GM12878 (cell line): ENCODE results near the gene SAYSD1. TPM values are rescaled to one million over a fixed set of nuclear protein-coding genes. Genes with fewer than 3 reads are reported as not detected.

Experiments used
- ATAC-seq: fragments of 200-7000 bp; cut with Tn5 transposase; 3 replicates; pipeline ENCODE4 v1.9.1; 2020; ENCODE audit warnings: mild to moderate bottlenecking, moderate library complexity
- BruUV-seq: library from RNA; stranded (reverse); fragments of 400-500 nt; replicated peaks from 2 replicates; lab custom pipeline; 2021; lab: Mats Ljungman, UMichigan
- CTCF ChIA-PET: fragments of 300-600 bp; sonication (Branson Sonifier 250); formaldehyde crosslinking; extraction: SDS; loops from one replicate; lab custom pipeline; 2021; ENCODE audit warnings: inconsistent platforms; lab: Yijun Ruan, JAX
- POLR2A ChIA-PET: fragments of 350-600 bp; formaldehyde crosslinking; extraction: SDS; loops from one replicate; lab custom pipeline; 2021; ENCODE audit warnings: inconsistent platforms; lab: Charles Lee
- RAD21 ChIA-PET: fragments of 300-600 bp; sonication (Branson Sonifier 250); formaldehyde crosslinking; loops from one replicate; lab custom pipeline; 2023; ENCODE audit warnings: antibody characterized with exemption; ENCODE audit not compliant: unreplicated experiment; lab: Charles Lee
- SMC1A ChIA-PET: fragments of 300-600 bp; sonication (Branson Sonifier 250); formaldehyde crosslinking; loops from one replicate; lab custom pipeline; 2023; ENCODE audit not compliant: unreplicated experiment, uncharacterized antibody; lab: Charles Lee
- DNase-seq: peaks from one replicate; pipeline ENCODE4 v3.0.0-alpha.2; 2011; ENCODE audit warnings: low read depth, low spot score
- FAIRE-seq: peaks from 3 replicates; lab custom pipeline; 2011; peaks lifted over from hg19 to GRCh38; lab: Jason Lieb, UNC
- H2AFZ ChIP-seq: 2 replicates; pipeline ENCODE4 v1.6.0; 2011; ENCODE audit warnings: low read depth, low read length, control low read depth; ENCODE audit not compliant: control insufficient read depth
- H3K27ac ChIP-seq: 2 replicates; pipeline ENCODE4 v1.5.1; 2011; ENCODE audit warnings: control low read depth; ENCODE audit not compliant: control insufficient read depth, insufficient read depth
- H3K27me3 ChIP-seq, 2 experiments: replicated peaks in 1 of 2; 2 replicates each; pipeline versions ENCODE4 v1.6.0 to v1.6.1; 2011; ENCODE audit warnings: low read length in 1 of 2; ENCODE audit not compliant: control insufficient read depth in 2 of 2, insufficient read depth in 2 of 2
- H3K36me3 ChIP-seq, 2 experiments: 2 replicates each; pipeline ENCODE4 v1.5.1; 2011; ENCODE audit warnings: low read length in 1 of 2; ENCODE audit not compliant: control insufficient read depth in 2 of 2, insufficient read depth in 2 of 2
- H3K4me1 ChIP-seq: 2 replicates; pipeline ENCODE4 v1.6.1; 2011; ENCODE audit warnings: mild to moderate bottlenecking, low read length, moderate library complexity, mixed read lengths; ENCODE audit not compliant: control insufficient read depth, insufficient read depth
- H3K4me2 ChIP-seq: 2 replicates; pipeline ENCODE4 v1.6.0; 2011; ENCODE audit warnings: control low read depth; ENCODE audit not compliant: control insufficient read depth, insufficient read depth
- H3K4me3 ChIP-seq: fragments of 200-600 bp; sonication (generic); 2 replicates; pipeline ENCODE4 v1.5.1; 2016
- H3K79me2 ChIP-seq: 2 replicates; pipeline ENCODE4 v1.6.0; 2011; ENCODE audit warnings: low read length; ENCODE audit not compliant: control insufficient read depth, insufficient read depth
- H3K9ac ChIP-seq: 2 replicates; pipeline ENCODE4 v1.8.0; 2011; ENCODE audit warnings: low read length, control low read depth, mixed read lengths; ENCODE audit not compliant: control insufficient read depth, insufficient read depth
- H3K9me3 ChIP-seq: replicated peaks from 3 replicates; pipeline ENCODE4 v1.5.1; 2011; ENCODE audit warnings: mild to moderate bottlenecking, low read length; ENCODE audit not compliant: control insufficient read depth, insufficient read depth
- H4K20me1 ChIP-seq: 2 replicates; pipeline ENCODE4 v1.6.0; 2011; ENCODE audit not compliant: control insufficient read depth, insufficient read depth
- CHD2 ChIP-seq: IDR thresholded peaks from 2 replicates; pipeline ENCODE4 v1.6.1; 2011; ENCODE audit warnings: low read depth, low read length, improper control_type of control experiment, borderline replicate concordance
- CREB1 ChIP-seq: IDR thresholded peaks from 2 replicates; pipeline ENCODE4 v1.6.1; 2012; ENCODE audit warnings: low read depth, mild to moderate bottlenecking, inconsistent platforms
- GABPA ChIP-seq: IDR thresholded peaks from 2 replicates; pipeline ENCODE4 v1.6.1; 2014; ENCODE audit warnings: antibody characterized with exemption, low read depth, mild to moderate bottlenecking, inconsistent platforms
- GATAD2B ChIP-seq: fragments of 450-650 bp; conservative IDR thresholded peaks from 2 replicates; pipeline ENCODE4 v1.6.1; 2017; ENCODE audit warnings: low read depth, mild to moderate bottlenecking, moderate library complexity
- HCFC1 ChIP-seq: fragments of 150-350 bp; IDR thresholded peaks from 2 replicates; pipeline ENCODE4 v1.6.1; 2014; ENCODE audit warnings: low read length
- KAT2A ChIP-seq: conservative IDR thresholded peaks from 2 replicates; pipeline ENCODE4 v1.6.1; 2011; ENCODE audit warnings: low read depth, low read length; ENCODE audit not compliant: control insufficient read depth
- MTA3 ChIP-seq: IDR thresholded peaks from 2 replicates; pipeline ENCODE4 v1.6.1; 2012; ENCODE audit warnings: low read length, inconsistent platforms, borderline replicate concordance
- NFXL1 ChIP-seq: fragments of 450-650 bp; IDR thresholded peaks from 2 replicates; pipeline ENCODE4 v1.6.1; 2017; ENCODE audit warnings: antibody characterized with exemption, mild to moderate bottlenecking, borderline replicate concordance
- SIX5 ChIP-seq: IDR thresholded peaks from 2 replicates; pipeline ENCODE4 v1.6.1; 2011; ENCODE audit warnings: mild to moderate bottlenecking, low read depth, low read length, moderate library complexity; ENCODE audit not compliant: severe bottlenecking
- YBX1 ChIP-seq: fragments of 450-650 bp; IDR thresholded peaks from 2 replicates; pipeline ENCODE4 v1.6.1; 2016; ENCODE audit warnings: antibody characterized with exemption
- ZSCAN29 ChIP-seq: fragments of 450-650 bp; IDR thresholded peaks from 2 replicates; pipeline ENCODE4 v1.6.1; 2017; ENCODE audit warnings: mild to moderate bottlenecking, moderate library complexity
- WGBS: methylation state at CpG from one replicate; pipeline ENCODE4 v1.1.6; 2016; ENCODE audit warnings: low lambda C conversion rate; ENCODE audit not compliant: insufficient replicate concordance, insufficient coverage; ENCODE audit errors: missing lambda C conversion rate; 5-methylcytosine and 5-hydroxymethylcytosine counted together
- in situ Hi-C: fragments of 300-500 bp; cut with MboI; formaldehyde crosslinking; loops from 9 replicates; pipeline ENCODE4 v1.14.3; 2018; ENCODE audit warnings: mixed read lengths
- intact Hi-C: fragments of 100-400 bp; cut with micrococcal nuclease; formaldehyde crosslinking; loops from one replicate; pipeline ENCODE4 v1.14.2; 2022; ENCODE audit not compliant: unreplicated experiment
- polyA plus RNA-seq, 11 experiments: library from polyadenylated mRNA; depleted of rRNA in 4 of 11; unstranded in 6 of 11; stranded (reverse) in 5 of 11; fragments of >200 nt; fragmentation: Nextera tagmentation in 4 of 11; fragmentation: Illumina TruSeq in 1 of 11; extraction: Ambion mirVana in 4 of 11; extraction: Trizol in 1 of 11; gene quantifications; 1 replicate in 1 of 11; 2 replicates in 10 of 11; pipeline versions ENCODE4 v1.2.1 to v1.2.3, GENCODE V29; 2011 to 2016; ENCODE audit warnings: inconsistent platforms in 2 of 11, missing spikeins in 2 of 11, low read depth in 1 of 11
- total RNA-seq, 4 experiments: library from RNA; depleted of rRNA in 3 of 4; stranded (reverse); fragments of >200 nt in 3 of 4; fragmentation: Illumina TruSeq in 1 of 4; extraction: Trizol in 1 of 4; gene quantifications; 2 replicates each; pipeline versions ENCODE4 v1.2.1 to v1.2.3, GENCODE V29; 2013 to 2021
- TF ChIP-seq, protein P1 (sequence below): IDR thresholded peaks from 2 replicates; pipeline ENCODE4 v1.6.1; 2011; ENCODE audit warnings: low read depth, mild to moderate bottlenecking, low read length, moderate library complexity, borderline replicate concordance; ENCODE audit errors: extremely low read depth
- TF ChIP-seq, protein P2 (sequence below): fragments of 450-650 bp; formaldehyde crosslinking; IDR thresholded peaks from 2 replicates; pipeline ENCODE4 v1.4.0; 2022; ENCODE audit warnings: mild to moderate bottlenecking, moderate library complexity
- TF ChIP-seq, protein P3 (sequence below): fragments of 150-350 bp; IDR thresholded peaks from 2 replicates; pipeline ENCODE4 v1.6.1; 2016; ENCODE audit warnings: low read depth, low read length
- TF ChIP-seq, protein P4 (sequence below): fragments of 450-650 bp; IDR thresholded peaks from 2 replicates; pipeline ENCODE4 v1.6.1; 2017; ENCODE audit warnings: mild to moderate bottlenecking, moderate library complexity

SAYSD1 gene
- total and polyA plus RNA-seq, 10 of the 15 experiments (the other 5 are each of a cell fraction or from before 2014, with no cell fraction given), result 1.5 to 7.3 (median 6.4) TPM

DNA sequence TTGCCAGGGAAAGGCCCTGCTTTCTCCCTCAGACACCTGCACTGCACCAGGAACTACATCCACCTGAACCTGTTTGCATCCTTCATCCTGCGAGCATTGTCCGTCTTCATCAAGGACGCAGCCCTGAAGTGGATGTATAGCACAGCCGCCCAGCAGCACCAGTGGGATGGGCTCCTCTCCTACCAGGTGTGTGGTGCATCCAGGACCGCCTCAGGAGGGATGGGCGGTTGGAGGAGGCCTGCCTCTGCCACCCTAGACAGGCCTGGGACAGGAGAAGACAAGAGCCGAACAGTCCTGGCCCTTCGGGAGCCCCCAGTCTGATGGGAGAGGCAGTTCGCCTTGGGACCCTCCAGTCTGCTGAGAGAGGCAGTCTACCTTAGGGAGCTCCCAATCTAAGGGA is 42.2 kb downstream of the SAYSD1 start:
- Histone ChIP-seq H3K27me3 (no peaks in the 10 kb centered on the region), H3K4me3 (no peak overlapping the region), H3K4me1 (peaks cover 17% of the 10 kb centered on the region; the same call in 1 of the 2 replicates), H3K36me3 (no peaks in the 10 kb centered on the region), H3K9me3 (no peaks in the 10 kb centered on the region), H3K9ac (no peak overlapping the region), H4K20me1 (no peaks in the 10 kb centered on the region), H3K4me2 (no peak overlapping the region), H3K79me2 (no peaks in the 10 kb centered on the region), H2AFZ (no peak overlapping the region), H3K27ac (no peak overlapping the region)
- ChIA-PET POLR2A (no interaction called here), SMC1A (no interaction called here), CTCF (no interaction called here), RAD21 (no interaction called here)
- DNase-seq (no peak), FAIRE-seq (no peak), ATAC-seq (no peak)
- BruUV-seq, result no TSS peak
- in situ Hi-C loops (no loop called here), intact Hi-C loops (no loop called here)
- WGBS, result 53% methylated on average over 9 of the region's 9 CpGs
- TF ChIP-seq NFXL1 (no peak), KAT2A (no peak), HCFC1 (no peak), SIX5 (no peak), MTA3 (no peak), GABPA (no peak), ZSCAN29 (no peak), GATAD2B (no peak), CHD2 (no peak), CREB1 (no peak), YBX1 (no peak)
- TF ChIP-seq, protein P1, sequence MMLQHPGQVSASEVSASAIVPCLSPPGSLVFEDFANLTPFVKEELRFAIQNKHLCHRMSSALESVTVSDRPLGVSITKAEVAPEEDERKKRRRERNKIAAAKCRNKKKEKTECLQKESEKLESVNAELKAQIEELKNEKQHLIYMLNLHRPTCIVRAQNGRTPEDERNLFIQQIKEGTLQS, result no peak
- TF ChIP-seq, protein P2, sequence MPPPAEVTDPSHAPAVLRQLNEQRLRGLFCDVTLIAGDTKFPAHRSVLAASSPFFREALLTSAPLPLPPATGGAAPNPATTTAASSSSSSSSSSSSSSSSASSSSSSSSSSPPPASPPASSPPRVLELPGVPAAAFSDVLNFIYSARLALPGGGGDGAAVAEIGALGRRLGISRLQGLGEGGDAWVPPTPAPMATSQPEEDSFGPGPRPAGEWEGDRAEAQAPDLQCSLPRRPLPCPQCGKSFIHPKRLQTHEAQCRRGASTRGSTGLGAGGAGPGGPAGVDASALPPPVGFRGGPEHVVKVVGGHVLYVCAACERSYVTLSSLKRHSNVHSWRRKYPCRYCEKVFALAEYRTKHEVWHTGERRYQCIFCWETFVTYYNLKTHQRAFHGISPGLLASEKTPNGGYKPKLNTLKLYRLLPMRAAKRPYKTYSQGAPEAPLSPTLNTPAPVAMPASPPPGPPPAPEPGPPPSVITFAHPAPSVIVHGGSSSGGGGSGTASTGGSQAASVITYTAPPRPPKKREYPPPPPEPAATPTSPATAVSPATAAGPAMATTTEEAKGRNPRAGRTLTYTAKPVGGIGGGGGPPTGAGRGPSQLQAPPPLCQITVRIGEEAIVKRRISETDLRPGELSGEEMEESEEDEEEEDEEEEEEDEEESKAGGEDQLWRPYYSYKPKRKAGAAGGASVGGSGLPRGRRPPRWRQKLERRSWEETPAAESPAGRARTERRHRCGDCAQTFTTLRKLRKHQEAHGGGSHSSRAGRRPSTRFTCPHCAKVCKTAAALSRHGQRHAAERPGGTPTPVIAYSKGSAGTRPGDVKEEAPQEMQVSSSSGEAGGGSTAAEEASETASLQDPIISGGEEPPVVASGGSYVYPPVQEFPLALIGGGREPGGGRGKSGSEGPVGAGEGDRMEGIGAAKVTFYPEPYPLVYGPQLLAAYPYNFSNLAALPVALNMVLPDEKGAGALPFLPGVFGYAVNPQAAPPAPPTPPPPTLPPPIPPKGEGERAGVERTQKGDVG, result no peak
- TF ChIP-seq, protein P3, sequence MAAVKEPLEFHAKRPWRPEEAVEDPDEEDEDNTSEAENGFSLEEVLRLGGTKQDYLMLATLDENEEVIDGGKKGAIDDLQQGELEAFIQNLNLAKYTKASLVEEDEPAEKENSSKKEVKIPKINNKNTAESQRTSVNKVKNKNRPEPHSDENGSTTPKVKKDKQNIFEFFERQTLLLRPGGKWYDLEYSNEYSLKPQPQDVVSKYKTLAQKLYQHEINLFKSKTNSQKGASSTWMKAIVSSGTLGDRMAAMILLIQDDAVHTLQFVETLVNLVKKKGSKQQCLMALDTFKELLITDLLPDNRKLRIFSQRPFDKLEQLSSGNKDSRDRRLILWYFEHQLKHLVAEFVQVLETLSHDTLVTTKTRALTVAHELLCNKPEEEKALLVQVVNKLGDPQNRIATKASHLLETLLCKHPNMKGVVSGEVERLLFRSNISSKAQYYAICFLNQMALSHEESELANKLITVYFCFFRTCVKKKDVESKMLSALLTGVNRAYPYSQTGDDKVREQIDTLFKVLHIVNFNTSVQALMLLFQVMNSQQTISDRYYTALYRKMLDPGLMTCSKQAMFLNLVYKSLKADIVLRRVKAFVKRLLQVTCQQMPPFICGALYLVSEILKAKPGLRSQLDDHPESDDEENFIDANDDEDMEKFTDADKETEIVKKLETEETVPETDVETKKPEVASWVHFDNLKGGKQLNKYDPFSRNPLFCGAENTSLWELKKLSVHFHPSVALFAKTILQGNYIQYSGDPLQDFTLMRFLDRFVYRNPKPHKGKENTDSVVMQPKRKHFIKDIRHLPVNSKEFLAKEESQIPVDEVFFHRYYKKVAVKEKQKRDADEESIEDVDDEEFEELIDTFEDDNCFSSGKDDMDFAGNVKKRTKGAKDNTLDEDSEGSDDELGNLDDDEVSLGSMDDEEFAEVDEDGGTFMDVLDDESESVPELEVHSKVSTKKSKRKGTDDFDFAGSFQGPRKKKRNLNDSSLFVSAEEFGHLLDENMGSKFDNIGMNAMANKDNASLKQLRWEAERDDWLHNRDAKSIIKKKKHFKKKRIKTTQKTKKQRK, result no peak
- TF ChIP-seq, protein P4, sequence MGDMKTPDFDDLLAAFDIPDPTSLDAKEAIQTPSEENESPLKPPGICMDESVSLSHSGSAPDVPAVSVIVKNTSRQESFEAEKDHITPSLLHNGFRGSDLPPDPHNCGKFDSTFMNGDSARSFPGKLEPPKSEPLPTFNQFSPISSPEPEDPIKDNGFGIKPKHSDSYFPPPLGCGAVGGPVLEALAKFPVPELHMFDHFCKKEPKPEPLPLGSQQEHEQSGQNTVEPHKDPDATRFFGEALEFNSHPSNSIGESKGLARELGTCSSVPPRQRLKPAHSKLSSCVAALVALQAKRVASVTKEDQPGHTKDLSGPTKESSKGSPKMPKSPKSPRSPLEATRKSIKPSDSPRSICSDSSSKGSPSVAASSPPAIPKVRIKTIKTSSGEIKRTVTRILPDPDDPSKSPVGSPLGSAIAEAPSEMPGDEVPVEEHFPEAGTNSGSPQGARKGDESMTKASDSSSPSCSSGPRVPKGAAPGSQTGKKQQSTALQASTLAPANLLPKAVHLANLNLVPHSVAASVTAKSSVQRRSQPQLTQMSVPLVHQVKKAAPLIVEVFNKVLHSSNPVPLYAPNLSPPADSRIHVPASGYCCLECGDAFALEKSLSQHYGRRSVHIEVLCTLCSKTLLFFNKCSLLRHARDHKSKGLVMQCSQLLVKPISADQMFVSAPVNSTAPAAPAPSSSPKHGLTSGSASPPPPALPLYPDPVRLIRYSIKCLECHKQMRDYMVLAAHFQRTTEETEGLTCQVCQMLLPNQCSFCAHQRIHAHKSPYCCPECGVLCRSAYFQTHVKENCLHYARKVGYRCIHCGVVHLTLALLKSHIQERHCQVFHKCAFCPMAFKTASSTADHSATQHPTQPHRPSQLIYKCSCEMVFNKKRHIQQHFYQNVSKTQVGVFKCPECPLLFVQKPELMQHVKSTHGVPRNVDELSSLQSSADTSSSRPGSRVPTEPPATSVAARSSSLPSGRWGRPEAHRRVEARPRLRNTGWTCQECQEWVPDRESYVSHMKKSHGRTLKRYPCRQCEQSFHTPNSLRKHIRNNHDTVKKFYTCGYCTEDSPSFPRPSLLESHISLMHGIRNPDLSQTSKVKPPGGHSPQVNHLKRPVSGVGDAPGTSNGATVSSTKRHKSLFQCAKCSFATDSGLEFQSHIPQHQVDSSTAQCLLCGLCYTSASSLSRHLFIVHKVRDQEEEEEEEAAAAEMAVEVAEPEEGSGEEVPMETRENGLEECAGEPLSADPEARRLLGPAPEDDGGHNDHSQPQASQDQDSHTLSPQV, result no peak
